Fibroblast of skin of left quadriceps (primary cell): ENCODE data around the gene TOM1L2.
"Not testable (repeated sequence)": the region's sequence is repeated elsewhere in the genome, so short reads cannot be mapped to it uniquely, and the experiment has no call there.

Experiments
- DNase-seq, 2 experiments: peaks; one replicate each; pipeline ENCODE4 v3.0.0-alpha.2; 2013; ENCODE audit warnings: low read depth in 2 of 2

The TOM1L2 gene

DNA sequence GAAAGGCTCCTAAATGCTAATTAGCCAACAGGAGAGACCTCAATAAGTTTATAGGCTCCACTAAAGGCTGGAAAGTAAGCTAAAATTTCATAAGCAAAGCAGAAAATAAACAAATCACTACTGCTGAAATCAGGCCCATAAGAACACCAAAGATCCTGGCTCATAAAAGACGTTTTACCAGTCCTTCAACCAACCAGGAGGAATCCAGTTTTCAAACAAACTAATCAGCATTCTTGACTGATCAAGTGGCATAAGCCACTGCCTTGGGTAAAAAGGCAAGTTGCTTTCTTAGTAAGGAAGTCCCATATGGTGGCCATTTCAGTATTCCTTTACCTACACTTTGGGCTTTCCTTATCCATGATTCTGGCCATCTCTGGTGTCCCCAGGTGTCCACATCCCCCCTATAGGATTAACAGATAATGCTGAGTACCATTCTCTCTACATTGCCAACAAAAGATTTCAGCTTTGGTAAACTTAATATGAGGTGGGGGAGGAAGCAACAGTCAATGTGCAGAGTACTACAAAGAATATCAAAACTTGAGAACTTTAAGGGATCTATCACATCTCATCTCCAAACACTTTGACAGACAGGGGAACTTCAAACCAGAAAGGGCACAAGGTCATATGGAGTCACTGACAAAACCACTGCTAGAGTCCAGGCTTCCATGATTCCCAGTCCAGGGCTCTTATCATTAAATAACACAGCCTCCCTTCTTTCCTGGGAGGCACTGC, 1.3 kb downstream of the TOM1L2 start:
- no peak for DNase-seq

DNA sequence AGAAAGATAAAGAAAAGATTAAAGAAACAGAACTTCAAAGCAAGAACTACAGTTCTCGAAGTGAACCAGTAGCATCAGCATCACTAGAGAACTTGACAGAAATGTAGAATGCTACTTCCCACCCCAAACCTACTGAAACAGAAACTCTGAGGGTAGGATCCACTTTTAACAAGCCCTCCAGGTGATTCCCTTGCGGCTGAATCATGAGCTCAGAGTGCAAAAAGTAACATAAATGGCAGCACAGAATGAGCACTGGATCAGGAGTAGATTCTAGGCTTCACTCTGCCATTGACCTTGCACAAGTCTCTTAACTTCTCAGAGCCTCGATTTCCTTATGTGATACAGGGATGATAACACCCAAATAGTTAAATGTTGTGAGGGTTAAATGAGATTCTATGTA, 5.8 kb downstream of the TOM1L2 start:
- no peak for DNase-seq

DNA sequence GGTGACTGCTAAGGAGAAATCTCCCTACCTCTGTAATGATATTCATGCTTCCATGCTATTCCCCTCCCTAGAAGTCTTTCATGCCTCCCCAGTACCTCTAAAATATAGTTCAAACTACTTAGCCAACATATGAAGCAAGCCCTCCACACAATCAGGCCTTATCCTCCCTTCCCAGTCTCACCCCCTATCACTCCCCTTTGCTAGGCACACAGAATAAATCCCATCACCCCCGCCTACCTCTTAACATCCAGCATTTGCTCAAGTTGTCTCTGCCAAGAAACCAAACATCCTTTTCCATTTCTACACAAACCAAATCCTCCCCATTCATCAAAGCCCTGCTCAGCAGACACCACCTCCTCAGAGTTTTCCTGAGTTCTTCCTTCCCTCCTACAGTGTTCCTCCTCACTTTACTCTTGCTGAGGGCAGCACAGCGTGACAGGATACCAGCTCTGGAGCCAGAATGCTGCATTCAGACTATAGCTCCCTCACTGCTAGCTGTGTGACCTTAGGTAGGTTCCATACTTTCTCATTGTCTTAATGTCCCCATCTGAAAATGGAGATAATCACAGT, 7.0 kb downstream of the TOM1L2 start:
- no peak for DNase-seq

DNA sequence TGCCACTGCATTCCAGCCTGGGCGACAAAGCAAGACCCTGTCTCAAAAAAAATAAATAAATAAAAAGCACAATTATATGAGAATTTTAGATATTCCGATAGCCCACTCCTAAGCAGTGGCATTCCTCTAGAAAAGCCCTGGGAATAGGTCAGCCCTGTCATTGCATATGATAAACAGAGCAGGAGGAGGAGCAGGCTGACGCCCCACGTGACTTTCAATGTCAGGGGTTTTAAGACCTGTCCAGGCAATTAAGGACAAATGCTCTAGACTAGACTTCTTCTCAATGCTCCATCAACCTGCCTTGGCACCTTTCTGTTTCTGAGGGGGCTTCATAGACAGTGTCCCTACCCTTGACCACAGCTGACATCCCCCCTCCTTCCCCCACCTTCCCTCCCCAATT, 7.5 kb downstream of the TOM1L2 start:
- no peak for DNase-seq

DNA sequence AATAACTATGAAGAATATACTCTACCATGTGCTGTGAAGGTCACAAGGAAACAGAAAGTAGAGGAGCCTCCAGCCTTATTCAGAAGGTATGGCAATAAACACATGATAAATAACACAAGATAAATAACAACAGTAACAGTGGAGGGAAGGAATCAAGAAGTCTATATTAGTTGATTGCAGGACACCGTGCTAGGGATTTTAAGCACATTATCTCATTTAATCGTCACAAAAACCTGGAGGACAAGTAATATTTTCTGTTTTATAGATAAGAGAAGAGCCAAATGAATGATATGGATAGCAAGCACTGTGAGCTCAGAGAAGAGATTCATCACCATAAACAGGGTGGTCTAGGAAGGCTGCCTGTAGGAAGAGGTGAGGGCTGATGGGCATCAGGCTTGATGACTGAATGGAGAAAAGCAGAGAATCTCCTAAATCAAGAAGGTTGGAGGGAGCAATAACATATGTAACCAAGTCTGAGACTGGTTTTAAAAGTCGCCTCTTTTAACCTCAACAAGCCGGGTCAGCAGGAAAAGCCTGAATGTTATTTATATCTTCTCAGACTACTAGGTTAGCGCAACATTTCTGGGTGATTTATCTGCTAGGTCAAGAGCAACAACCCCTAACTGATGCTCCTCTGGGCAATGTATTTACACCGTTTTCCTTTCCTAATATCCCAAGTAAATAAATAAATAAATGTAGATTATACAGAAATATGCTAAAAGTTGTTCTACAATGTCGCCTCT, 8.3 kb downstream of the TOM1L2 start:
- no peak for DNase-seq

DNA sequence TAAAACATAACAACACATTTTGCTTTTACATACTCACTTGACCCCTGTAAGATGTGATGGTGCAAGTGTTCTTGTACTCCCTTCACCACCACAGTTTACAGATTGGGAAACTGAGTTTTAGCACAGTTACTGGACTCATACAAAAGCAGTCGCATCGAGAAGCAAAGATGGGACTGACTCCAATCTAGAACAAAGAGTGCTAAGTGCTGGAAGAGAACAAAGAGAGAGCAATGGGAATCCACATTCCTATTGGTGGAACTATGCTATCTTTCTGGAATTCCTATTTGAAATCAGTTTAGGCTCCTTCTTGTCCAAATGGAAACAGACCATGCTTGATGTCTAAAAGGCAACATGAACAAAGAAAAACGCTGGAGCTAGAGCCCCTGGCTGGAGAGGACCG, 9.1 kb downstream of the TOM1L2 start:
- DNase-seq, result no peak

DNA sequence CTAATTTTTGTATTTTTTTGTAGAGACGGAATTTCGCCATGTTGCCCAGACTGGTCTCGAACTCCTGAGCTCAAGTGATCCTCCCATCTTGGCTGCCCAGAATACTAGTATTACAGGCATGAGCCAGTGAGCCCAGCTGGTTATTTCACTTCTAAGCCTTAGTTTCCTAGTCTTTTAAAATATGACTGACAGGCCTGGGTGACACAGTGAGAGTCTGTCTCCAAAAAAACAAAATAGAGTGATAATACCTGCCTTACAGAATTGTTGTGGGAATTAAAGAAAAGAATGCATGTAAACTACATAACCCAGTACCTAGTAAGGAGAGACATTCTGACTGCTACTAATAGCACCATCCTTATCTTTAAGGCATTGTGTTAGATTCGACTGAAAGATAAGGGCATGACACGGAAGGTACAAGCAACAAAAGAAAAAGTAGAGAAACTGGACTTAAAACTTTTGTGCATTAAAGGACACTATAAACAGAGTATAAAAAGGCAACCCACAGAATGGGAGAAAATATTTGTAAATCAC, 11.6 kb downstream of the TOM1L2 start:
- no peak for DNase-seq

DNA sequence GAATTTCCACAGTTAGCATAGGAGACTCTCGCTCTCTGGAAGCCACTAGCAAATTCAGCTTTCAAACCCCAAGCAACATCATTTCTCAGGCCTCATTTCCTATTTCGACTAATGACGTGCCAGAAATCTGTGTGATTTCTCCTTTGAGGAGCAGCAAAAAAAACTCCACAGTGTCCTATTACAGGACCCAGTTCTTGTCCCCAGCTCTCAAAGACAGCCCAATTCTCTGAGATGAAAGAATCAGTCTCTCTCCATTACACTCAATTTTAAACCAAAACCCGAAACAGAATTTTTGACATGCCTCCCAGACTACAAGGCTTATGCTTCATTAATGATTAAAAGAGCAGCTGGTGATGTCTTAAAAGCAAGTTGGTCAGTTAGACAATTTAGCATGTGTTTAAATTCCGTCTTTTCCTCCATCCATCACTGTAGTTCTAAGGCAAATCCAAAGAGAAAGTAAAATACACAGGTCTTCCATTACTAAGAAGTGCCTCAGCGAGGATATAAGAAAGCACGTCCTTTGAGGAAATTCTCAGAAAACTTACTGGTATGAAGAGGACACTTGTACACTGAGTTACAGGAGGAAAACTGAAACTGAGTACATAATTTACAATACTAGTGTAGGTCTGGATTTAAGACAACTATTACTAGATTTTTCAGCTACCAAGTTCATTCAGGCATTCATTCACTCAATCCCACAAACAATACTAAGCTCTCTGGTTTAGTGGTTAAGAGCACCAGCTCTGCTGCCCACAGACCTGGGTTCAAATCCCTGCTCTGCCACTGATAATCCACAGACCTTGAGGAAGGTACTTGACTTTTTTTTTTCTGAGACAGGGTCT, 12.5 kb downstream of the TOM1L2 start:
- no peak for DNase-seq

DNA sequence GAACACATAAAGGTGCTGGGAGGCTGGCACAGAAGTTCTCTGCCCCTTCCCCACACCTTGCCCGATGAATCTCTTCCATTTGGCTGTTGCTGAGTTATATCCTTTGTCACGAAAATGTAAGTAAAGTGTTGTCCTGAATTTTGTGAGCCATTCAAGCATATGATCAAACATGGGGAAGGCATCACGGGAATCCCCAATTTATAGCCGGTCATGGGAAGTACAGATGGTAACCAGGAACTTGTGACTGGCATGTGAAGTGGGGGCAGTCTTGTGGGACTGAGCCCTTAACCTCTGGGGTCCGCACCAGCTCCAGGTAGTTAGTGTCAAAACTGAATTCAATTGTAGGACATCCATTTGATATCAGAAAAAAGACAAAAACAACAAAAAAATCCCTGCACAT, 13.2 kb downstream of the TOM1L2 start:
- DNase-seq, result no peak

DNA sequence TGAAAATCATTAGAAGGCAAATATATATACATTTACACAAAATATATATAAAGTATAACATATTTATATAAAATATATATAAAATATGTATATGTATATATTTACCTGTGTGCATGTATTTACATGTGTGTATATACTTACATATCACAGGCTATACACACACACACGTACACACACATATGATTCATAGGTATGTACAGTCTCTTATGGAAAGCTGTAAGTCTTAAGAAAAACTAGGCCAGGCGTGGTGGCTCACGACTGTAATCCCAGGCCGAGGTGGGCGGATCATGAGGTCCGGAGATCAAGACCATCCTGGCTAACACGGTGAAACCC, 14.7 kb downstream of the TOM1L2 start:
- DNase-seq, result no peak

DNA sequence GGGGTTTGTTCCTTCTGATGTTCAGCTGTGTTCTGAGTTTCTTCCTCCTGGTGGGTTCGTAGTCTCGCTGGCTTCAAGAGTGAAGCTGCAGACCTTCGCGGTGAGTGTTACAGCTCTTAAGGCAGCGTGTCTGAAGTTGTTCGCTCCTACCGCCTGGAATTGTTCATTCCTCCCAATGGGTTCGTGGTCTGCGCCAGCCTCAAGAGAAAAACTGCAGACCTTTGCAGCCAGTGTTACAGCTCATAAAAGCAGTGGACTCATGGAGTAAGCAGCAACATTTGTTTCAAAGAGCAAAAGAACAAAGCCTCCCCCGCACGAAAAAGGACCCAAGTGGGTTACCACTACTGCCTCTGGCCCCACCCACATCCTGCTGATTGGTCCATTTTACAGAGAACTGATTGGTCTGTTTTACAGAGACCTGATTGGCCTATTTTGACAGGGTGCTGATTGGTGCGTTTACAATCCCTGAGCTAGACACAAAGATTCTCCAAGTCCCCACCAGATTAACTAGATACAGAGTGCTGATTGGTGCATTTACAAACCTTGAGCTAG, 16.3 kb downstream of the TOM1L2 start:
- DNase-seq, result not testable (repeated sequence)

DNA sequence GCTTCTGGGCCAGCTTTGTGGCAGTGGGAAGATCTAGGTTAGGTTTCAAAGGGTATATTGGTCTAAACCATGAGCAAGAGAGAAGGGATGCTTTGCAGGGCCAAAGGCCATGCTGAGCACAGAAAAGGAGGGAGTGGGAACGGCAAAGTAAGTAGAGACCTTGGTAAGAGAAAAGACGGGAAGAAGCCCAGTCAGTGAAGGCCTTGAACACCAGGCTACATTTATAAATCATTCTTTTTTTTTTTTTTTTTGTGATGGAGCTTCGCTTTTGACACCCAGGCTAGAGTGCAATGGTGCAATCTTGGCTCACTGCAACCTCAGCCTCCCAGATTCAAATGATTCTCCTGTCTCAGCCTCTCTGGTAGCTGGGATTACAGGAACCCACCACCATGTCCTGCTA, 18.1 kb downstream of the TOM1L2 start:
- no peak for DNase-seq

DNA sequence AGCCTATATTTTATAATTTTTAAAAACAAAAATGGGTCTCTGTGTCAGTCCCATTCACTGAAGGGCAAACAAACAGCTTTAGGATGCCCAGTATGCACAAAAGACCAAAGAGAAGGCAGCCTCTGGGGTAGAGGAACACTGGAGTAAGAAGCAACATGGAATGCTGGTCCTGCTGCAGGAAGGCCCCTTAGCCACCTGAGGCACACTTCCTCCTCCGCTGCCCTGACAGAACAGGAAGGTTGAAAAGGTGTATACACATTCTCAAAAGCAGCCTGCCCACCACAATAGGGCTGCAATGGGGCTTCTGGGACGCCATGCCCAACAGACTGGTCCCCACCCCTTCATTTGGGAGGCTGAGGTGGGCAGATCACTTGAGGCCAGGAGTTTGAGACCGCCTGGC, 19.5 kb downstream of the TOM1L2 start:
- DNase-seq, result no peak

DNA sequence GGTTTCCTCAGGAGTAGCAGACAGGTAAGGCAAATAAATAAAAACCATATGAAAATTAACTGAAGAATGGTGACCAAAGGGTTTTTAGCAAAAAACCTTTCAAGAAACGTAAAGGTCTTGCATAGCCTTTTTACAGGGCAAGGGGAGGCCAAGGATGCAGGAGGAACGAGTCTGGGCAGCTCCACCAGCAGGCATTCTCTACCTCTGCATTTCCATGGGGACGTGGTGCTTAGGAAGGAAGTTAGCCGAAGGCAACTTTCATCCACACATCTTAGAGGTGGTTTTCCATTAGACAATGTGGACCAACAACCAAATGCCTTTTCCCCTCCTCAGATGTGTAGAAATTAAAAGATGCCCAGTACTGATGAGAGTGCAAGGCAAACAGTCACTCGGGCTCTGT, 20.7 kb downstream of the TOM1L2 start:
- DNase-seq, result no peak

DNA sequence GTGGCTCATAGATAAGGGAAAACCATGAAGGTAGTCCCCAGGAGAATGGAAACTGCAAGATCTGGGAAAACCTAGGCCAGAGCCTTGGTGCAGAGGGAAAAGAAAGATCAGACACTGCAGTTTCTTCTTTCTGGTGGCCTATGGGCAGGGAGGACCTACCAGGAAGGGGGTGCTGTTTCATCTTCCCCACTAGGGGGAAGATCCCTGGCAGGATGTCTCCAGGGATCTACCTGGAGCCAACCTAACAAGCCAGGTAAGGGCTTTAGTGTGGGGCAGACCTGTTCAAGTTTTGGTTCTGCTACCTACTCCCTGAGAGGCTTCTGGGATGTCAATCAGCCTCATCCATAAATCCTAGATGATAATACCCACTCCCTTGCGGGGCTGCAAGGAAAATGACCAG, 21.4 kb downstream of the TOM1L2 start:
- DNase-seq, result no peak

DNA sequence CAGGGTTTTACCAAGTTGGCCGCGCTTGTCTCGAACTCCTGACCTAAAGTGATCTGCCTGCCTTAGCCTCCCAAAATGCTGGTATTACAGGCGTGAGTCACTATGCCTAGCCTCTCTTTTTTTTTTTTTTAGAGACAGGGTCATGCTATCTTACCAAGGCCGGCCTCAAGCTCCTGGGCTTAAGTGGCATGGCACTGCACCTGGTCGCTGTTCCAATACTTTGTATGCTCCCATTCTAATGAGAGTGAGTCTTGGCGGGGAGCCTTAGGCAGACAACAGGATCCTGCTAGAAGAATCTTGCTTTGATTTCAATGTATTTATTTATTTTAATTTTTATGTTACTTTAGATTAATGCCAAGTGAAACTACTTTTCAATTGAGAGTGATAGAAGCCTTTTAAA, 21.9 kb downstream of the TOM1L2 start:
- no peak for DNase-seq

DNA sequence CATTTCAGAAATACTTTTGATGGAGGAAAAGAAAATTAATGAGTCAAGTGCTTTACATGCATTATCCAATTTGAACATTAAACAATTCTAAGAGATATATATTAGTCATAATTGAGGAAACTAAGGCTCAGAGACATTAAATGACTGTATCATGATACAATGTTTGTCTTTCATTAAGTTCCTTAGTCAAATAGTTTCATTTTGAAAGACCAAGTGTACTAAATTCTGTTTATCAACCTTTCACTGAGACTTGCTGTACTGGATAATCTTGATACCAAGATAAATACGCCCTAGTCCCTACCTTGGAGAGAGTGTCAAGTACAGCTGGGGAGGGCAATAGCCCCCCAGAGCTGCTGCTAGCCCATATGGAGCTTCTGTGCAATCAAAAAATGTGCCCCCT, 24.2 kb downstream of the TOM1L2 start:
- no peak for DNase-seq

DNA sequence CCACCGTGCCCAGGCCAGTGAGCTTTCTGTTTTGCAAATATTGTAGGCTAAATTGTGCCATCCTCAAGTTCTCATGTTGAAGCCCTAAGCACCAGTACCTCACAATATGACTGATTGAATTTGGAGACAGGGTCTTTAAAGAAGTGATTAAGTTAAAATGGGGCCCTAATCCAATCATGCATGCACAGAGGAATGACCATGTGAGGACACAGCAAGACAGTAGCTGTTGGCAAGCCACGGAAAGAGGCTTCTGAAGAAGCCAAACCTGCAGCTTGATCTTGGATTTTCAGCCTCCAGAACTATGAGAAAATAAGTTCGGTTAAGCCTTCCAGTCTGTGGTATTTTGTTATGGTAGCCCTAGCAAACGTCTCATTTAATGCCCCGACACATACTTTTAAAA, 24.9 kb downstream of the TOM1L2 start:
- no peak for DNase-seq

DNA sequence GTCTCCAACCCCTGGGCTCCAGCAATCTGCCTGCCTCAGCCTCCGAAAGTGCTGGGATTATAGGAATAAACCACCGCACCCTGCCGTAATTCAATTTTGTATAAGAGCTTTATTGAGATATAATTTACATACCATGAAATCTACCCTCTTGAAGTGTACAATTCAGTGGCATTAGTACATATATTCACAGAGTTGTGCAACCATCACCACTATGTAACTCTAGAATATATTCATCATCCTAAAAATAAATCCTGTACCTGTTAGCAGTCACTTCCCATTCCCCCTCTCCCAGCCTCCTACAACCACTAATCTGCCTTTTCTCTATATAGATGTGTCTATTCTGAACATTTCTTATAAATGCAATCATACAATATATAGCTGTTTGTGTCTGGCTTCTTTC, 26.1 kb downstream of the TOM1L2 start:
- DNase-seq, result no peak

DNA sequence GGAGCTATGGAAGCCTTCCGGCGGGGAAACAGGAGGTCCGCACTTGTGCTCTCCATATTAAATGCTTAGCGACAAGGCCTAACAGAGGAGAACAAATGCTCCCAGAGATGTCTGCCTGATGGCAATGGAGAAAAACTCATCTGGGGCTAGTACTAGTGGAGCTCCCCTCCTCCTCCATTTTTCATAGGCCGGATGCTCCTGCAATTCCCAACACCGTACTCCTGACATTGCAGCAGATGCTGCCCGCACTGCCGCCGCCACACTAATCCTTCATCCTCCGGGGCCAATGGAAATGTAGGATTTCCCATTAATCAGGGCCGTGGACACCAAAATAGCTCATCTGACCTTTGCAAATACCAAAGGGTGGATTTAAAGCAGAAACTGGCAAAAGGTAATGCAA, 27.5 kb downstream of the TOM1L2 start:
- no peak for DNase-seq

DNA sequence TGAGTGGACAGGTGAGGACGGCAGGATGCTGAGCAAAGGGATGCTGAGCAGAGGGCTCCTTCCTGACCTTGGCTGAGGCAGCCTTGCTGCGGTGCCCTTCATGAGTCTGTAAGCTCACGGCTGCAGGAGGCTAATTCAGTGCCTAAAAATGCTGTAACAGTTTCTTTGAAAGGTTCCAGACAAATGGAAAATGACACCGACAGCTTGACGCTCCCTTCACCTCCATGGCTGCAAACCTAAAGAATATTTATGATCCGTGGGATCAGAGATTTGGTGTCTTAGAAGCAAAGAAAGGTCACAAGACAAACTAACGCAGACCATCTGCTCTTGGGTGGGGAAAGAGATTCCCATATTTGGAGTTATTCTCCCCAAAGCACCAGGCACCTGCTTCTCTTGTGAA, 28.0 kb downstream of the TOM1L2 start:
- no peak for DNase-seq
